GM12892 (cell line): Measurements from ENCODE around the gene BCL2L11.

ENCODE experiments used
- DNase-seq: peaks from one replicate; pipeline ENCODE4 v3.0.0; 2011; ENCODE audit not compliant: insufficient read length
- FAIRE-seq: peaks from 2 replicates; lab custom pipeline; 2011; peaks lifted over from hg19 to GRCh38; lab: Jason Lieb, UNC
- POLR2A ChIP-seq: IDR thresholded peaks from 2 replicates; pipeline ENCODE4 v1.6.1; 2011; ENCODE audit warnings: low read depth, low read length, control low read depth
- POLR2AphosphoS5 ChIP-seq: IDR thresholded peaks from 2 replicates; pipeline ENCODE4 v1.6.1; 2011; ENCODE audit warnings: low read depth, low read length, control low read depth
- TAF1 ChIP-seq: IDR thresholded peaks from 2 replicates; pipeline ENCODE4 v1.6.1; 2011; ENCODE audit warnings: low read depth, mild to moderate bottlenecking, control low read depth, low read length, borderline replicate concordance

BCL2L11 gene

DNA sequence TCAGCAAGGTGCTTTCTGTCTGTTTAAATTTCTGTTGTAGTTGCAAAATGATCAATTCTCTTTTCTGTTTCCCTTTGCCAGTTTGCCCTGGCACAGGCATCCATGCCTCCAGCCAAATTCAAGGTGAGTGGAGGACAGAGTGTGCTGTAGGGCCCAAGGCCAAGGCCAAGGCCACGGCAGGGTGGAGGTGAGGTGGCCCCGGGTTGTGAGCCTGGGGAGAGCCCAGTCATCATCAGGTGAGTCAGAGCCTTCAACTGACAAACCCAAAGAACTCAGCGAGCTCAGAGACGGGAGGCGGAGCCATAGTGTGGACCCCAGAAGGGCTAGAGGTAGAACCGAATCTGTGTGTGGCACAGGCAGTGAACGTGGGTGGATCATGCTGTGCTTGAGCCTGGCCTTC is 55.7 kb downstream of the BCL2L11 start:
- DNase-seq = no peak
- no peak for FAIRE-seq
- no peak for TF ChIP-seq TAF1
- TF ChIP-seq POLR2AphosphoS5 = no peak
- TF ChIP-seq POLR2A = no peak

DNA sequence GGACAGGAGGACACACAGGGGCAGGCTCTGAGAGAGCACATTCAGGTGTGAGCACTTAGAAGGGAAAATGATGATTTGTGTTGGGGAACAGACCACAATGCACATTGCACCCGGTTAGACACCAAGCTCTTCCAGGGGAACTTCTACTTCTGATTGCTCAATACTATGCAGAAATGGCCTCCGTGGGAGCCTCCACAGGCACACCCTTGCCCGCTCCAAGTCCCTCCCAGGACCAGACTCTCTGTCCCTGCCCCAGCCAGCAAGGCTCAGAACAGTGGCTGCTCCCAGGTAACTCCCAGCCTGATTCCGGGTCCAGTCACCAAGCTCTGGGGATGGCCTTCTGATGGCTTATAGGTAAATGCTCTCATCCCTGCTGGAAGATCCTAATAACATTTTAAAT is 56.2 kb downstream of the BCL2L11 start:
- no peak for FAIRE-seq
- TF ChIP-seq TAF1 = no peak
- TF ChIP-seq POLR2AphosphoS5 = no peak
- TF ChIP-seq POLR2A = no peak
- no peak for DNase-seq

DNA sequence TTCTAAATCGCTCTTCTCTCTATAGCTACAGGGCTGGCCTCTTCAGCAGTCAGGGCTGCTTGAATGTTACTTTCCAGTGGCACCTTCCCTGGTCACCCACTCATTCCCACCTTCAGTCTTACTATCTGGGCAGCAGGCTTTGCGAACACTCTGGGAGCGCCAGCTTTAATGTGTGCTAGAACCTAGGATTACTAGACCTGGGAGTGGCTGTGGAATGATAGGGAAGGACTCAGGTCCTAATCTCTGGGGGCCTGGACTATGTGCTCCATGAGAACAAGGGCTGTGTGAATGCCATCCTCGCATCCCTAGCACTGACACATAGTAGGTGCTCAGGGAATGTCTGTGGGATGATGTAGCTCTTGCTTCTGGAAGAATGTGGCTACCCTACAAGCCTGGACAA is 57.6 kb downstream of the BCL2L11 start:
- no peak for FAIRE-seq
- TF ChIP-seq TAF1 = no peak
- TF ChIP-seq POLR2A = no peak
- TF ChIP-seq POLR2AphosphoS5 = no peak
- no peak for DNase-seq

DNA sequence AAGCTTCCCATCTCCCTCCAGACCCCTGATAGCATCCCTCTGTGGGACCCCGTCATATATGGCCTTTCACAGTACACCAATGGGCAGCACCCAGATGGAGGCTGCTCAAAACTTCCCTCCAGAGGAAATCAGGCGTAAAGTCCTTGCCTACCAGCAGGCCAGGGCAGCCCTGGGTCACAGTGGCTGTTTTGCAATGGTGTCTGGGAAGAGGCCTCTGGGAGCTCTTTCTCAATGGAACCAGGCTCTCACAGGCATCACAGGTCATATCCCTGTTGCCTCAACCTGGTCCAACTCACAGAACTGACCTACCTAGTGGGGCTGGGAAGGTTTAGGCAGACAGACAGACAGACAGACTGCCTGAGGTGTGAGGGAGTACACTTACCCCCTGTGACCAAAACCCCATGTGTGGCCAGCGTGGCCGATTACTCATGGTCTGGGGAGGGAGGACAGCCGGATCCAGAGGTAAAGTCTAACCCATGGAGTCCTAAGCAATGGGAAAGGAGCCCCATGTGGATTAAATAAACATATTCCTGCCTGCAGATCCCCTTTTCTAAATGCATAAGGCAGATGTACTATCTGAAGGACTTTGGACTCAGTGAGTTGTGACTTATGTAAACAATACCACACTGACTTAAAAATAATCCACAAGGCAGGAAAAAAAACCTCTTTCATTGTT is 58.2 kb downstream of the BCL2L11 start:
- no peak for DNase-seq
- TF ChIP-seq POLR2AphosphoS5 = no peak
- TF ChIP-seq TAF1 = no peak
- FAIRE-seq = no peak

DNA sequence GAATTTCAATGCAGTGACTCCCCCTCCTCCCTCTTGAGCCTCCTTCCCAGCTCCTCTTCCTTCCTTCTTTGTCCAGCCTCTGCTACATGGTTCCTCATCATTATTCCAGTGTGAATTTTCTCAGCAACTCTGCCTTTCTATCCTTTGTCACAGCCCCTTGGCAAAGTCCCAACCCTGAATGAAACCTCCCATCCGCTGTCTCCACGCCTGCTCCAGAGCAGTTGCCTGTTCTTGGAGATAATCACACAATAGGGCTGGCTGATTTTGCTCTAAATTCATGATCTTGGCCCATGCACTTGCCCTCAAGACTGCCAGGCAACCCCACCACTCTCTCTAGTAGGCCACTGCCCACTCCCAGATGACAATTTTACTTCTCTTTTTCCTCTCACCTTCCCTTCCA is 61.4 kb downstream of the BCL2L11 start:
- FAIRE-seq = no peak
- TF ChIP-seq POLR2AphosphoS5 (no peak), POLR2A (no peak), TAF1 (no peak)
- DNase-seq = no peak

DNA sequence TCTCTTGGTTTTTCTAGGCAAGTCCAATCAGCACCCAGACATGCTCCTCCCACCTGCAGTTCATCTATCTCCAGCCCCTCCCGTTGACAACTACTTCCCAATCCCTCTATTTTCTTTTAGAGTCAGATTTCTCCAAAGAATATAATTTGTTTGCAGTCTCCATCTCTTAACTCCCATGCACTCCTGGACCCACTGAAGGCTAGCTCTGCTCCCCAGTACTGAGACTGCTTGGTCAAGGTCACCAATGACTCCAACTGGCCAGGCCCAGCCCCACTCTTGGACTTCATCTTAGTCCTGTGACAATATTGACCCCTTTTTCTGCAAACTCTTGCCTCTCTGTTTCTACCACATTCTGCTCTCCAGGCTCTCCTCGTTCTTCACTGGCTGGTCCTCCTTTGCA is 62.0 kb downstream of the BCL2L11 start:
- DNase-seq (no peak), FAIRE-seq (no peak)
- TF ChIP-seq POLR2AphosphoS5 (no peak), POLR2A (no peak), TAF1 (no peak)

DNA sequence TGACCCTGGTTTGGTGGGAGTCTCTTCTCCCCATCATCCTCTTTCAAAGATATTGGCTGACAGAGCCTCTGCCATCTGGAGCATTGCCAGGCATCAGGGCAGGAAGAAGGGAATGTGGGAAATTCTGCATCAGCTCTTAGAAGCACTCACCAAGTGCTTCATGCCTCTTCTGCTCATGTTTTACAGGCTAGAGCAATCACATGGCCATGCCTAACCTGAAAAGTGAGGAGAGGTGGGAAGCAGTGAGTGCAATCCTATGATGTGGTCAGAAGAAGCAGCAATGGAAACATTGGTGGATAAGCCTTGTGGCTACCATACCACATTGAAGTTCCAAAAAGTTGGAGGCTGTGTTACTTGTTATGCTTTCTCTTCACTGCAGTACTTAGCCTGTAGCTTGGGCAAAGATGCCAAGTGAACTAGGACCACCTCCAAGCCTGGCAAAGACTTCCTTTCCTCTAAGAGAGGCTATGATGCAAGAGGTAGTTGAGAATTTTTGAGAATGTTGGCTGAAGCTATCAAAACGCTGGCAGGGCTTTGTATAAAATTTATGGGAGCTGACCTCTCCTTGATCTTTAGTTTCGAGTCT is 64.1 kb downstream of the BCL2L11 start:
- DNase-seq = no peak
- no peak for FAIRE-seq
- TF ChIP-seq POLR2AphosphoS5 (no peak), TAF1 (no peak), POLR2A (no peak)

DNA sequence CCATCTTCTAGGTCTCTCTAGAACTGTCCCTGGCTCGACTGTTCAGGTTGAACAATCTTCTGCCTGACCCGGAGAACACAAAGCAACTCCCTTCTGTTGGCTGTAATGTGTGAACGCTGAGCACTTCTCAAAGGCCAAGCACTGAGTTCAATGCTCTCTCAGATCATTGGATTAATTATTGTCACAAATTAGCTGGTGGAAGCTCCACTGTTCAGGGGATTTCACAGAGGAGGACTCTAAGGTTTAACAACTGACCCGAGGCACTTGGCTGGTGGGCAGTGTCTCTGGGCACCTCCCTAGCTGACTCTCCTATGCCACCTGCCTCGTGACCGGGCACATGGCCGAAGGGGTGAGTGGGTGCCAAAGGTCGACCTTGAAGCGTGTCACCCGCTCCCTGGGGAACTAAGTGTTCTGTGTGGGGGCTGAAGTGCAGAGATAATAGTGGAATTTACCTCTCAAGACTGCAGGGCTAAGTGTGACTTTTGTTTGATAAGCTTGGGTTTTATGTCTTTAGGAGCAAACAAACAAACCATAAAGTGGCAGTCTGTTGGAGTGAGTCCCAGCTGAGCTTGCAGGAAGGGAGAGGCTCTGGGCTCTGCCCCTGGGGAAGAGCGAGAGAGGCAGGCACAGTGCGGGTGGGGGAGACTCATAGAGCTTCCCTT is 64.8 kb downstream of the BCL2L11 start:
- no peak for DNase-seq
- FAIRE-seq = no peak
- TF ChIP-seq TAF1 (no peak), POLR2AphosphoS5 (no peak), POLR2A (no peak)

DNA sequence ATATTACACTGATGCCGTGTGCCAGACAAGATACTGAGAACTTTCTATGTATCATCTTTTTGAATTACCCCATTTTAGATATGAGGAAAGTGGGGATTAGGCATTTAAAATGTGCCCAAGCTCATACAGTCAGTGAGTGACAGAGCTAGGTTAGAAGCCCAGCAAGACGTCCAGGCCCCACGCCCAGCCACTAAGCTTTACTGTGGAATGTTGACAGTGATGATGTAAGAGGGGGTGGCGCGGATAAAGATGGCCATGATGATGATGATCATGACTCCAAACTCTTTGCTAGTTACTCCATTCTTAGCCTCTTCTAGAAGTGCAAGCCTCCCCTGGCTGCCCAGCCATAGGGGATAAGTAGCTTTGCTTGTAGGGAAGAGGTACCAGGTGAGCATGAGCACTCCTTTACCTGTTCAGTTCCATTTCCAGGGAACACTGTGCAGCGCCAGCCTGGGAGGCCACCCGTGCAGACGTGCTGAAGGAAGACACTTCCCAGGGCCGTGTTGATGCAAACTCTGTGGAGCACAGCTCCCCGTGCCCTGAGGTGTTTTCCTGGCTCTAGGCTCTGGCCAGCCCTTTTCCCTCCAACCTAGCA is 65.5 kb downstream of the BCL2L11 start:
- FAIRE-seq (no peak), DNase-seq (no peak)
- TF ChIP-seq TAF1 = no peak
- TF ChIP-seq POLR2AphosphoS5 = no peak
- no peak for TF ChIP-seq POLR2A

DNA sequence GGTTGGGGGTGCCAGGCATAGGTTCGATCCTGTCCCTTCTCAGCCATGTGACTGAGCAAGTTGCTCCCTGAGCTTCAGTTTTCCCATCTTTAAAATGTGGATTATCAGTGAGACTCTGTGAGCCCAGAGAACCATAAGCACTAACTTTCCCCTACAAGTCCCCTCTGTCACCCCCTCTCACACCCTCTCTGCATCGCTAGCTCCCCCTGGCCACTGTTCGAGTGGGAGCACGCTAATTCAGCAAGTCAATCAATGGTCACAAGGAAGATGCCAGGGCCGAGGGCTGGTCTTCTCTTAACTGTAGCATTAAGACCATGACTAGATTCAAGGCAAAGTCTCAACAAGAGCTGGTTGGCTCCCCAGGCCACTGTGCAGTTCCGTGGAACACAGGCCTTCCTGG is 66.2 kb downstream of the BCL2L11 start:
- no peak for DNase-seq
- no peak for TF ChIP-seq POLR2A
- TF ChIP-seq POLR2AphosphoS5 = no peak
- no peak for TF ChIP-seq TAF1
- FAIRE-seq = no peak

DNA sequence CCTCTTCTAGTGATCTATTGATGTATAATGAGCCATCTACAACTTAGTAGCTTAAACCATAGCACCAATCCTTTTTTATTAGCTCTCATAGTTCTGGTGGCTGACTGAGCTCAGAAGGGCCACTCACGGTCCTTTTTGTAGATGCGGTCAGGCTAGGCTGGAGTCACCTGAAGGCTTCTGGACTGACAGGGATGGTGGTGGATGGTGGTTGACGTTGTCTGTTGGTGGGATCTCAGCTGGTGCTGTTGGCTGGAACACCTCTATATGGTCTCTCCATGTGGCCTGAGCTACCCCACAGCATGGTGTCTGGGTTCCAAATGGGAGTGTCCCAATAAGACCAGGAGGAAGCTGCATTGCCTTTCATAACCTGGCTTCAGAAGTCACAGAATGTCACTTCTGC is 68.0 kb downstream of the BCL2L11 start:
- FAIRE-seq = no peak
- DNase-seq = no peak
- no peak for TF ChIP-seq POLR2A
- TF ChIP-seq POLR2AphosphoS5 = no peak
- TF ChIP-seq TAF1 = no peak

DNA sequence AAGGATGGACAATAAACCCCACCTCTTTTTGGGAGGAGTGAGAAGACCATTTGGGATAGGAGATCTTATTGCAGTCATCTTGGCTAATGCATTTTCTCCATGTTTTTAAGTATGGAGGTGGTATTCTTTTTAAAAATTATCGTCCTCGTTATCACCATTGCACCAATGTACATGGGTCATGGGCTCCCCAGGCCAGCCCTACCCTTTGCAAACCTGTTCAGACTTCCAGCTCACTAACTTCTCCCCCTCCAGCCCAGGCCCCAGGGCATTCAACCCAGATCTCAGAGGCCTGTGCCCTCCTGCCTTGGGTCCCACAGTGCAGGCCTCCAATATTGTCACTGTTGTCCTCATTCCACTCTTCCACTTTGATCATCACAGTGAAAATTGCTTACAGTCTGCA is 68.4 kb downstream of the BCL2L11 start:
- FAIRE-seq (no peak), DNase-seq (no peak)
- TF ChIP-seq POLR2AphosphoS5 = no peak
- TF ChIP-seq TAF1 = no peak
- no peak for TF ChIP-seq POLR2A
